Measurements from ENCODE around the gene FBXW12.

DNA sequence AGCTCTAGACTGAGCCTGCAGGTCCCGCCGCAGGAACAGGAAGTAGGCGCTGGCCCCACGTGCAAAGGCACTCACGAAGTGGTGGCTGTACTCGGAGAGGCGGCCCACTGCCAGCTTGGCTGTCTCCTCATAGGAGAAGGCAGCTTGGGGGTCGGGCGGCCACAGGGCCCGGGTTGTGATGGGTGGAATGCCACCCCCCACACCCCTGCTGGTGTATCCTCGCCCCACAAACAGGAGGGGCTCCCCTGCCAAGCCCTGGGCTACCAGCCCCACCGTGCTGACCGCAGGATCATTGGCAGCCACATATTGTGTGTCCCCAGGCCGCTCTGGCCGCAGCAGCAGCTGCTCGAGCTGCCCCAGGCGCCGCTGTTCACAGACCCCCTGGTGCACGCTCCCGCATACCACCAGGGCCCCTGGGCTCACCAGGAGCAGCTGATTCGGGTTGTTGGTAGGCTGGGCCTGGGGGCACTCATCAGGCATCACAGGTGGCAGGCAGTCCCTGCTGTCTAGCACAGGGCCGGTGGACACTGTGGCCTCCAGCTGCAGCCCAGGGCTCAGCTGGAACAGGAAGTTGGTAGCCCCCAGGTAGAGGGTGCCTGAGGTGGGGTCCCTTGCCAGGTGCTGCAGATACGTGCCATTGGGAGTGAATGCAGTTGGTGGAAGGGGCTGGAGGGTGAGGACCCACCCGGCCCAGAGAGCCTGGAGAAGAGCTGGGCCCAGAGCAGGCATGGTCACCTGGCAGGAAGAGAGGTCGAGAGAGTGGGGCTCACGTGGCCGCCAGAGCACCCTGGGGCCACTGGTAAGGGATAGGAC, 52.1 kb downstream of the FBXW12 start:
- TF ChIP-seq, protein P1, sequence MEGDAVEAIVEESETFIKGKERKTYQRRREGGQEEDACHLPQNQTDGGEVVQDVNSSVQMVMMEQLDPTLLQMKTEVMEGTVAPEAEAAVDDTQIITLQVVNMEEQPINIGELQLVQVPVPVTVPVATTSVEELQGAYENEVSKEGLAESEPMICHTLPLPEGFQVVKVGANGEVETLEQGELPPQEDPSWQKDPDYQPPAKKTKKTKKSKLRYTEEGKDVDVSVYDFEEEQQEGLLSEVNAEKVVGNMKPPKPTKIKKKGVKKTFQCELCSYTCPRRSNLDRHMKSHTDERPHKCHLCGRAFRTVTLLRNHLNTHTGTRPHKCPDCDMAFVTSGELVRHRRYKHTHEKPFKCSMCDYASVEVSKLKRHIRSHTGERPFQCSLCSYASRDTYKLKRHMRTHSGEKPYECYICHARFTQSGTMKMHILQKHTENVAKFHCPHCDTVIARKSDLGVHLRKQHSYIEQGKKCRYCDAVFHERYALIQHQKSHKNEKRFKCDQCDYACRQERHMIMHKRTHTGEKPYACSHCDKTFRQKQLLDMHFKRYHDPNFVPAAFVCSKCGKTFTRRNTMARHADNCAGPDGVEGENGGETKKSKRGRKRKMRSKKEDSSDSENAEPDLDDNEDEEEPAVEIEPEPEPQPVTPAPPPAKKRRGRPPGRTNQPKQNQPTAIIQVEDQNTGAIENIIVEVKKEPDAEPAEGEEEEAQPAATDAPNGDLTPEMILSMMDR (IDR thresholded peaks at IDR 0.05), result no peak
- TF ChIP-seq POLR2A (IDR thresholded peaks at IDR 0.05), result no peak
- TF ChIP-seq EP300 (IDR thresholded peaks at IDR 0.05), result no peak

All from ovary (tissue), 3 donors.